ENCODE measurements around the gene MARCHF6. TPM values are rescaled to one million over a fixed set of nuclear protein-coding genes. Genes with fewer than 3 reads are reported as not detected.

Gene MARCHF6
- polyA plus RNA-seq, 1 of the 3 experiments (the other 2 are of a cell fraction): 52.4 TPM

DNA sequence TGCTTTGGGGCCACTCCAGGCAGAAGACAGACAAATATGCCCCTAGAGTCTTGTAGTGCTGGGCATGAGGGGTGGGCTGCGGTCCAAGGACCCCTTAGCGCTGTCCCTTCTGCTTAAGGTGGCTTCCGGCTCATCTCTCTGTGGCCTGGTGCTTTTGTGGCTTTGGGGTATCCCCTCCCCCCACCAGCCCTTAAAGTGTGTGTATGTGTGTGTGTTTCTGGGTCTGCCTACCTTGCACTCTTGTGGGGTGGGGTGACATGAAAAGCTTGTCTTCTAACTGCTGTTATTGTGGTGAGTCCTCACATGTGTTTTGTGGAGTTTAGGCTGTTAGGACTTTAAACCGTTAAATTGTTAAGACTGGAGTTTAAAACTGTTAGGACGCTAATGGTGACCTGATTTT, 23.6 kb downstream of the MARCHF6 start:
- H3F3A ChIP-seq (replicated peaks; ENCODE audit: insufficient read depth): peaks cover 13% of the 10 kb centered on the region
- 87% methylated on average over 5 of the region's 5 CpGs for WGBS (ENCODE audit: low lambda C conversion rate)
- CTCF ChIA-PET: no interaction called here
- no peak for TF ChIP-seq RXRA (IDR thresholded peaks at IDR 0.05; ENCODE audit: borderline replicate concordance, low read depth)
- TF ChIP-seq TCF12 (IDR thresholded peaks at IDR 0.05): no peak
- peaks cover 79% of the 10 kb centered on the region for H4K20me1 ChIP-seq (ENCODE audit: insufficient read depth)
- no peak overlapping the region for H3K4me2 ChIP-seq
- H3K27ac ChIP-seq (ENCODE audit: low read depth in 2 of 2, low read length in 1 of 2): no peak overlapping the region
- POLR2A ChIA-PET: no interaction called here
- no peaks in the 10 kb centered on the region for H3K9me3 ChIP-seq
- no peak overlapping the region for H3K4me3 ChIP-seq (ENCODE audit: low read depth in 2 of 2, low read length in 1 of 2)
- no peaks in the 10 kb centered on the region for H3K9me2 ChIP-seq
- no peak overlapping the region for H3K9ac ChIP-seq
- H3K79me2 ChIP-seq (ENCODE audit: insufficient read depth): peaks cover 97% of the 10 kb centered on the region
- peaks cover 24 to 27% of the 10 kb centered on the region in 2 experiments for H3K36me3 ChIP-seq (replicated peaks in 1 of 2; ENCODE audit: control insufficient read depth in 1 of 2, insufficient read depth in 2 of 2, low read length in 1 of 2)
- H2AFZ ChIP-seq (ENCODE audit: low read depth): no peak overlapping the region
- H3K27me3 ChIP-seq (ENCODE audit: insufficient read depth): no peaks in the 10 kb centered on the region
- H3K4me1 ChIP-seq (ENCODE audit: control insufficient read depth in 1 of 2, insufficient read depth in 2 of 2, low read depth in 1 of 2, low read length in 1 of 2): peaks cover 6 to 14% of the 10 kb centered on the region in 2 experiments; a peak in 3 of 4 replicates
- DNase-seq: no peak

DNA sequence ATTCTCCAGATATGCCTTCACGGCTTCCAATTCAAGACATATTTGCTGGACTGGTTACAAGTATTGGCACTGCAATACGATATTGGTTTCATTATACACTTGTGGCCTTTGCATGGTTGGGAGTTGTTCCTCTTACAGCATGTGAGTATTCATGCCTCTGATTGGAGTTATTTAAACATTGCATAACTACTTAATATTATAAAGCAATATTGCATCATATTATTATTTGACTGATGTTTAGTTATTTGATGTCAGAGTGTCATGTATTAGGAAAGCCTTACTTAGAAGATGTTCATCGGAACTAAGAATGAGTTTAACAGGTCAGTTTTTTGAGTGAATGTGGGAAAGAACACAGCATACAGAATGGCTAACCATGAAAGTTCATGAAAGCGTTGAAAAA, 28.3 kb downstream of the MARCHF6 start:
- no peak for DNase-seq
- 98% methylated on average over 4 of the region's 4 CpGs for WGBS (ENCODE audit: low lambda C conversion rate)
- CTCF ChIA-PET: interaction anchor here (0.6 to 0.9 kb wide), 3 partner anchors 24 to 585 kb away, joined by 3 read pairs; no protein-coding TSS in a partner anchor
- H3K27me3 ChIP-seq (ENCODE audit: insufficient read depth): no peaks in the 10 kb centered on the region
- H3K27ac ChIP-seq (ENCODE audit: low read depth in 2 of 2, low read length in 1 of 2): no peak overlapping the region
- no peak overlapping the region for H2AFZ ChIP-seq (ENCODE audit: low read depth)
- H3F3A ChIP-seq (replicated peaks; ENCODE audit: insufficient read depth): peaks cover 13% of the 10 kb centered on the region
- peaks cover 33% of the 10 kb centered on the region for H4K20me1 ChIP-seq (ENCODE audit: insufficient read depth)
- H3K9ac ChIP-seq: no peak overlapping the region
- H3K9me3 ChIP-seq: no peaks in the 10 kb centered on the region
- POLR2A ChIA-PET: no interaction called here
- TF ChIP-seq EZH2phosphoT487 (IDR thresholded peaks at IDR 0.05; ENCODE audit: borderline replicate concordance, low read depth): no peak
- TF ChIP-seq, protein P1, sequence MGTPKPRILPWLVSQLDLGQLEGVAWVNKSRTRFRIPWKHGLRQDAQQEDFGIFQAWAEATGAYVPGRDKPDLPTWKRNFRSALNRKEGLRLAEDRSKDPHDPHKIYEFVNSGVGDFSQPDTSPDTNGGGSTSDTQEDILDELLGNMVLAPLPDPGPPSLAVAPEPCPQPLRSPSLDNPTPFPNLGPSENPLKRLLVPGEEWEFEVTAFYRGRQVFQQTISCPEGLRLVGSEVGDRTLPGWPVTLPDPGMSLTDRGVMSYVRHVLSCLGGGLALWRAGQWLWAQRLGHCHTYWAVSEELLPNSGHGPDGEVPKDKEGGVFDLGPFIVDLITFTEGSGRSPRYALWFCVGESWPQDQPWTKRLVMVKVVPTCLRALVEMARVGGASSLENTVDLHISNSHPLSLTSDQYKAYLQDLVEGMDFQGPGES (IDR thresholded peaks at IDR 0.05; ENCODE audit: low read depth, low read length): no peak
- TF ChIP-seq MEF2A (IDR thresholded peaks at IDR 0.05; ENCODE audit: borderline replicate concordance, low read depth): no peak
- no peak for TF ChIP-seq NFIC (IDR thresholded peaks at IDR 0.05; ENCODE audit: borderline replicate concordance)
- no peak for TF ChIP-seq TAF1 (IDR thresholded peaks at IDR 0.05; ENCODE audit: borderline replicate concordance, low read depth, low read length)
- TF ChIP-seq, protein P2, sequence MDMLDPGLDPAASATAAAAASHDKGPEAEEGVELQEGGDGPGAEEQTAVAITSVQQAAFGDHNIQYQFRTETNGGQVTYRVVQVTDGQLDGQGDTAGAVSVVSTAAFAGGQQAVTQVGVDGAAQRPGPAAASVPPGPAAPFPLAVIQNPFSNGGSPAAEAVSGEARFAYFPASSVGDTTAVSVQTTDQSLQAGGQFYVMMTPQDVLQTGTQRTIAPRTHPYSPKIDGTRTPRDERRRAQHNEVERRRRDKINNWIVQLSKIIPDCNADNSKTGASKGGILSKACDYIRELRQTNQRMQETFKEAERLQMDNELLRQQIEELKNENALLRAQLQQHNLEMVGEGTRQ (IDR thresholded peaks at IDR 0.05; ENCODE audit: borderline replicate concordance, low read depth, low read length): no peak
- no peak for TF ChIP-seq YY1 (IDR thresholded peaks at IDR 0.05; ENCODE audit: low read depth)
- TF ChIP-seq CTCF (IDR thresholded peaks at IDR 0.05): no peak
- TF ChIP-seq, protein P3, sequence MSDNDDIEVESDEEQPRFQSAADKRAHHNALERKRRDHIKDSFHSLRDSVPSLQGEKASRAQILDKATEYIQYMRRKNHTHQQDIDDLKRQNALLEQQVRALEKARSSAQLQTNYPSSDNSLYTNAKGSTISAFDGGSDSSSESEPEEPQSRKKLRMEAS (IDR thresholded peaks at IDR 0.05; ENCODE audit: low read depth): no peak
- no peak for TF ChIP-seq FOXM1 (IDR thresholded peaks at IDR 0.05; ENCODE audit: low read depth)
- no peak for TF ChIP-seq SMC3 (IDR thresholded peaks at IDR 0.05; ENCODE audit: low read depth, low read length)
- no peak for TF ChIP-seq FOXJ3 (CRISPR knock-in tag; IDR thresholded peaks at IDR 0.05)
- no peak for TF ChIP-seq RXRA (IDR thresholded peaks at IDR 0.05; ENCODE audit: borderline replicate concordance, low read depth)
- TF ChIP-seq GABPA (IDR thresholded peaks at IDR 0.05; ENCODE audit: low read depth): no peak
- TF ChIP-seq EP300 (IDR thresholded peaks at IDR 0.05; ENCODE audit: borderline replicate concordance in 1 of 2, low read depth in 1 of 2, low read length in 1 of 2): no peak
- no peak for TF ChIP-seq CHD2 (IDR thresholded peaks at IDR 0.05; ENCODE audit: low read length, partially characterized antibody)
- no peak for TF ChIP-seq USF1 (IDR thresholded peaks at IDR 0.05; ENCODE audit: borderline replicate concordance, low read depth)
- TF ChIP-seq, protein P4, sequence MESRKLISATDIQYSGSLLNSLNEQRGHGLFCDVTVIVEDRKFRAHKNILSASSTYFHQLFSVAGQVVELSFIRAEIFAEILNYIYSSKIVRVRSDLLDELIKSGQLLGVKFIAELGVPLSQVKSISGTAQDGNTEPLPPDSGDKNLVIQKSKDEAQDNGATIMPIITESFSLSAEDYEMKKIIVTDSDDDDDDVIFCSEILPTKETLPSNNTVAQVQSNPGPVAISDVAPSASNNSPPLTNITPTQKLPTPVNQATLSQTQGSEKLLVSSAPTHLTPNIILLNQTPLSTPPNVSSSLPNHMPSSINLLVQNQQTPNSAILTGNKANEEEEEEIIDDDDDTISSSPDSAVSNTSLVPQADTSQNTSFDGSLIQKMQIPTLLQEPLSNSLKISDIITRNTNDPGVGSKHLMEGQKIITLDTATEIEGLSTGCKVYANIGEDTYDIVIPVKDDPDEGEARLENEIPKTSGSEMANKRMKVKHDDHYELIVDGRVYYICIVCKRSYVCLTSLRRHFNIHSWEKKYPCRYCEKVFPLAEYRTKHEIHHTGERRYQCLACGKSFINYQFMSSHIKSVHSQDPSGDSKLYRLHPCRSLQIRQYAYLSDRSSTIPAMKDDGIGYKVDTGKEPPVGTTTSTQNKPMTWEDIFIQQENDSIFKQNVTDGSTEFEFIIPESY (IDR thresholded peaks at IDR 0.05; ENCODE audit: borderline replicate concordance, low read depth): no peak
- H3K4me1 ChIP-seq (ENCODE audit: control insufficient read depth in 1 of 2, insufficient read depth in 2 of 2, low read depth in 1 of 2, low read length in 1 of 2): peaks cover 0 to 2% of the 10 kb centered on the region in 2 experiments; a peak in 3 of 4 replicates
- H3K4me3 ChIP-seq (ENCODE audit: low read depth in 2 of 2, low read length in 1 of 2): no peak overlapping the region
- no peak overlapping the region for H3K4me2 ChIP-seq
- H3K36me3 ChIP-seq (replicated peaks in 1 of 2; ENCODE audit: control insufficient read depth in 1 of 2, insufficient read depth in 2 of 2, low read length in 1 of 2): peaks cover 61 to 63% of the 10 kb centered on the region in 2 experiments
- peaks cover 98% of the 10 kb centered on the region for H3K79me2 ChIP-seq (ENCODE audit: insufficient read depth)
- H3K9me2 ChIP-seq: no peaks in the 10 kb centered on the region

Data from SK-N-SH (cell line).